ENCODE data around the gene LIF. TPM values are rescaled to one million over a fixed set of nuclear protein-coding genes. Genes with fewer than 3 reads are reported as not detected.

Gene LIF
- total RNA-seq, 4 donors from 2014 or later: 0.30 to 0.84 (median 0.72) TPM

- Histone ChIP-seq H3K27ac (no peak overlapping the region), H3K27me3 (no peaks in the 10 kb centered on the region), H3K4me1 (no peaks in the 10 kb centered on the region), H3K9me3 (no peaks in the 10 kb centered on the region), H3K4me3 (no peak overlapping the region), H3K36me3 (no peaks in the 10 kb centered on the region)
- DNase-seq (ENCODE audit: low spot score in 2 of 2): no peak
- TF ChIP-seq CTCF (IDR thresholded peaks at IDR 0.05): no peak
- TF ChIP-seq EP300 (IDR thresholded peaks at IDR 0.05): no peak
- TF ChIP-seq POLR2A (IDR thresholded peaks at IDR 0.05): no peak
- 74 to 75% methylated on average over 4 of the region's 4 CpGs for WGBS, 2 donors
Observed at GRCh38 chr22:30227438-30228228, 18.9 kb downstream of the LIF start.

GRCh38 chr22:30226192-30226832 is 20.2 kb downstream of the LIF start:
- H3K27ac ChIP-seq: no peak overlapping the region
- H3K4me1 ChIP-seq: no peaks in the 10 kb centered on the region
- no peak for DNase-seq (ENCODE audit: low spot score in 2 of 2)
- no peaks in the 10 kb centered on the region for H3K36me3 ChIP-seq
- H3K9me3 ChIP-seq: no peaks in the 10 kb centered on the region
- H3K27me3 ChIP-seq: no peaks in the 10 kb centered on the region
- WGBS, 2 donors: 80 to 82% methylated on average over 11 of the region's 11 CpGs
- TF ChIP-seq CTCF (IDR thresholded peaks at IDR 0.05) (no peak), POLR2A (IDR thresholded peaks at IDR 0.05) (no peak), EP300 (IDR thresholded peaks at IDR 0.05) (no peak)
- H3K4me3 ChIP-seq: no peak overlapping the region

- Histone ChIP-seq H3K36me3 (no peaks in the 10 kb centered on the region), H3K9me3 (no peaks in the 10 kb centered on the region), H3K4me3 (no peak overlapping the region), H3K27me3 (no peaks in the 10 kb centered on the region), H3K27ac (no peak overlapping the region), H3K4me1 (no peaks in the 10 kb centered on the region)
- TF ChIP-seq CTCF (IDR thresholded peaks at IDR 0.05): no peak
- no peak for TF ChIP-seq POLR2A (IDR thresholded peaks at IDR 0.05)
- no peak for DNase-seq (ENCODE audit: low spot score in 2 of 2)
- WGBS, 2 donors: 87% methylated on average over 7 of the region's 7 CpGs
Observed at GRCh38 chr22:30225220-30225927, 21.2 kb downstream of the LIF start.

GRCh38 chr22:30224161-30224857 is 22.2 kb downstream of the LIF start:
- no peak for TF ChIP-seq EP300 (IDR thresholded peaks at IDR 0.05)
- Histone ChIP-seq H3K27me3 (no peaks in the 10 kb centered on the region), H3K36me3 (no peaks in the 10 kb centered on the region), H3K4me1 (no peaks in the 10 kb centered on the region), H3K9me3 (no peaks in the 10 kb centered on the region), H3K4me3 (no peak overlapping the region), H3K27ac (no peak overlapping the region)
- WGBS, 2 donors: 57 to 58% methylated on average over 11 of the region's 11 CpGs
- no peak for DNase-seq (ENCODE audit: low spot score in 2 of 2)

- WGBS, 2 donors: 43 to 47% methylated on average over 14 of the region's 15 CpGs
- DNase-seq (ENCODE audit: low spot score in 2 of 2): no peak
- Histone ChIP-seq H3K4me3 (no peak overlapping the region), H3K4me1 (peaks cover 0 to 2% (median 0%) of the 10 kb centered on the region in 4 donors), H3K27ac (no peak overlapping the region), H3K9me3 (no peaks in the 10 kb centered on the region), H3K36me3 (no peaks in the 10 kb centered on the region), H3K27me3 (no peaks in the 10 kb centered on the region)
- no peak for TF ChIP-seq CTCF (IDR thresholded peaks at IDR 0.05)
- TF ChIP-seq POLR2A (IDR thresholded peaks at IDR 0.05): no peak
- TF ChIP-seq EP300 (IDR thresholded peaks at IDR 0.05): no peak
Observed at GRCh38 chr22:30223303-30223702, 23.3 kb downstream of the LIF start.

Data from tibial nerve (tissue), 4 donors.